Stromal cell of bone marrow (primary cell): ENCODE data around the gene CAVIN3.
A peak's percentile ranks its signal among the peaks of the same experiment; 100 is the strongest.
"Not testable (repeated sequence)": the region's sequence is repeated elsewhere in the genome, so short reads cannot be mapped to it uniquely, and the experiment has no call there.

Experiments used
- DNase-seq: peaks from one replicate; pipeline ENCODE4 v3.0.0-alpha.2; 2012; ENCODE audit warnings: low read depth

CAVIN3 gene

DNA sequence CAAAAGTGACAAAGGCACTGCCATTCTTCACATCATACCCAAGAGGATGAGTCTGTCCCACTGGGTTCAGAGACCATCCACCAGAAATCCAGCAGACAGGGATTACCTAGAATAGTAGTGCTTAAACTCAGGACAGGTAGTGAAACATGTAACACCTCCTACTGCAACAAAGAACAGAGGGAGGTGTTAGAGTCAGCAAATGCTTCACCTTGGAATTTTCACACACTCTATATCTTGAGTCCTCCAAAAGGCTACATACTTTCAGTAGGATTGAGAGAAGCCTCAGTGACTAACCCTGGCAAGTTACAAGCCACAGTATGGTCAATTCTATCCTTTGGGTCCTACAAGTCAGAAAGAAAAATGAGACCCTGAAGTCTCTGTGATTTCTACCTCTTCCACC, 6.0 kb upstream of the CAVIN3 start:
- no peak for DNase-seq

- no peak for DNase-seq
Measured at GRCh38 chr11:6323291-6323905, 3.1 kb upstream of the CAVIN3 start.

GRCh38 chr11:6321961-6322362, 1.7 kb upstream of the CAVIN3 start:
- DNase-seq: peak; percentile 65

- peak; percentile 17 for DNase-seq
Measured at GRCh38 chr11:6321356-6321755, 1.1 kb upstream of the CAVIN3 start.

- DNase-seq: peak; percentile 93
Measured at GRCh38 chr11:6319704-6320410, 444 bp downstream of the CAVIN3 start.

DNA sequence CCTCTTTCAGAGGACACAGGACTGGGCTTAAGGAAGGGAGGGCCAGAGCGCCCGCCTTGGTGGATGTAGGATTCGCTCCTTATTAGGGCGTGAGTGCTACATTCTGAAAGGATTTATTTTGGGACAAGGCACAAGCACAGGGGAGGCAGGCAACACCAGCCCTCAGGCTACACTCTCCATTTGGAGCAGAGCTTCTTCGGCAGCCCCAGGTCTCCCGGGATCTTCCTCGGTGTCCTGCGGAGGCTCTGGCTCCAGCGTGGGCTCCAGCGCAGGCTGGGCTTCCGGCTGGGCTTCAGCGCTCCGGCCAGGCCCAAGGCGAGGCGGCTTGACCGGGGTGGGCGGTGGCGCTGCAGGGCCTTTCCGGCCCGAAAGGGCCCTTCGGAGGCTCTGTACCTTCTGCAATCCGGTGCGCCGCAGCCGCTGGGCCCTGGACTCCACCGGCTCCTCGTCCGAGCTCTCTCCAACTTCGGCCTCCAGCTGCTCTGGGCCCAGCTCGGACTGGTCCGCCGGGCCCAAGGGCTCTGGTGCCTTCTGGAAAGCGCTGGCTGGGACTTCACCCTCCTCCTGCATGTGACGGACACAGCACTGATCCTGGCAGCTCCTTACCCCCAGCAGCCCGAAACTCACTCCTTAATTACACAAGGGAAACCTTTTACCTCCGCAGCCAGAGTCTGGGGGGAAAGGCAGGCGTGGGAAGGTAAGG, 1.1 kb downstream of the CAVIN3 start:
- DNase-seq: no peak

- no peak for DNase-seq
Measured at GRCh38 chr11:6318204-6318603, 2.1 kb downstream of the CAVIN3 start.

GRCh38 chr11:6315811-6316425, 4.4 kb downstream of the CAVIN3 start:
- DNase-seq: peak; percentile 54

DNA sequence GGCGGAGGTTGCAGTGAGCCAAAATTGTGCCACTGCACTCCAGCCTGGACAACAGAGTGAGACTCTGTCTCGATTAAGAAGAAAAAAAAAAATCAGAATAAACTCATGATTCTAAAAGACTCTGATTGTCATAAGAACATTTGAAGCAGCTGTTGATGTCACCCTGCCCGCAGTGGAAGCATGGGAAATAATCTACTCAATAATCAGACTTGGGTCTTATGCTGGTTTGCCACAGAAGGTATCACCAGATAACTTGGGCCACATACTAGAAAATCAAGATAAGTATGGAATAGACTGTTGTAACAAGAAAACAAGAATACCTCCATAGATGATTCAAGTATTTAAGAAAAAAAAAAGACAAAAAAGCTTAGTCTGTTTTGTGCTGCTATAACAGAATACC, 8.2 kb downstream of the CAVIN3 start:
- no peak for DNase-seq

- DNase-seq: no peak
Measured at GRCh38 chr11:6307876-6308275, 12.4 kb downstream of the CAVIN3 start.

- DNase-seq: no peak
Measured at GRCh38 chr11:6305297-6305696, 15.0 kb downstream of the CAVIN3 start.

DNA sequence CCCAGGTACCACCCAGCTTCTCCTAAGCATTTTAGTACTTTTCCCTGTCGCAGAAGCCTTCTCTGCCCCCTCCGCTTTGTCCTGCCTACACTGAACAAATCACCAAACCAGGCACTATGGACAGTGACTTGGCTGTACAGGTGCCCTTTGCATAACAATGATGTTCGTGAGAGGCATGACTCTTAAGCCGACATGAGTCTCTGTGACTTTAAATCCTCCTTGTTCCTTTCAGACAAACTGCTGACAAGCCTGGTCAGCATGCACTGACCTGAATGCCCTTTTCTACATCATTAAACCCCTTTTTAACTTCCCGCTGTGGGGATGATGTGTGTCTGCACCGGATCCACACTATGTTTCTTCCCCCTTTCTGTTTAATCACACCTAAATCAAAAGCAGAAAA, 16.6 kb downstream of the CAVIN3 start:
- no peak for DNase-seq

DNA sequence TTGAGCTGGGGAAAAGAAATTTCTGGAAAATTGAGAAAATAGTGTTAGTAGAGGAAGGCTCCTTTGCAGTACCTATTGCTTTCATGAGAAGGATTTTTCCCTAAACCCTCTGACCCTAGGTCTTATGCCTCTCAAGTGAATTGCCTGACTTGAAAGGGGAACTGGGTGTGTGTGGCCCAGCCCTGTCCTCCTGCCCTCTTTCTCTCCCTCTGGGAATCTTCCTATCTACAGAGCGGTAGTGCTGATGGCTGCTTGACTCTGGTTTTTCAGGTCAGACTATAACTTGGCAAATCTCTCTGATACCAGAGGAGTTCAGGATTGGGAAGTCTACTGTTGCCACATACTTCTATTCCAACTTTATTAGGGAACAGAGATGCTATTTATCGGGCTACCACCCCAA, 19.2 kb downstream of the CAVIN3 start:
- no peak for DNase-seq

- no peak for DNase-seq
Measured at GRCh38 chr11:6300325-6300724, 20.0 kb downstream of the CAVIN3 start.

DNA sequence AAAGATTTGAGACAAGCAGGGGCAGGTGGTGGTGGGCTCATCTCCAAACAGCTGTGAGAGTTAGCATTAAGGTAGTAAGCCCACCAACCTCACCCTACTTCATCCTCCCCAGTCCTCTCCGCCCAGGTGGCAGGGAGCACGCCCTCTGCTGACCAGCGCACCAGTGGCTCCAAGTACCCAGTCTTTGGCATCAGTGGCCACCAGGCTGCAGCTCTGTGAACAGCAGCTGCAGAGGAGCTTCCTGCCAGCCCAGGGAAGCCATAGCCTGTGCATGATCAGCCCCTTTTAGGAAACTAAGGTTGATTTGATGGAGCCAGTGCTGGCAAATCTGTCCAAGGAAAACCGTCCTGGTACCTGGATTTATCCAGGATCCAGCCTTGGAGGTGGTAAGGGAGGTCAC, 21.7 kb downstream of the CAVIN3 start:
- DNase-seq: peak; percentile 12

DNA sequence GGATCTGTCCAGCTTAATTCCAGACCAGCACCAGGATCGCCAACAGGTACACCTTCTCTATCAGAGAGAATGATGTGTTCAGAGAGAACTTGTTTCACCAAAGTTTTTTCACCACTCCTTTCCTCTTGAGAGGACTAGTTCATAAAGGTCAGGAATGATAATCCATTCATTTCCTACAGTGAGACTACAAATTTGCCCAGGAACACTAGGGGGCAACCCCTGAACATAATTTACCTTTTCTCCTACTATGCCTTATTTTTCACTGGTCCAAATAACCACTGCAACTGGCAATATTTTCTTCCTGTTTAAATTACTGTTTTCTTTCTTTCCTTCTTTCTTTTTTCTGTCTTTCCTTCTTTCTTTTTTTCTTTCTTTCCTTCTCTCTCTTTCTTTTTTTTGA, 22.5 kb downstream of the CAVIN3 start:
- DNase-seq: no peak

DNA sequence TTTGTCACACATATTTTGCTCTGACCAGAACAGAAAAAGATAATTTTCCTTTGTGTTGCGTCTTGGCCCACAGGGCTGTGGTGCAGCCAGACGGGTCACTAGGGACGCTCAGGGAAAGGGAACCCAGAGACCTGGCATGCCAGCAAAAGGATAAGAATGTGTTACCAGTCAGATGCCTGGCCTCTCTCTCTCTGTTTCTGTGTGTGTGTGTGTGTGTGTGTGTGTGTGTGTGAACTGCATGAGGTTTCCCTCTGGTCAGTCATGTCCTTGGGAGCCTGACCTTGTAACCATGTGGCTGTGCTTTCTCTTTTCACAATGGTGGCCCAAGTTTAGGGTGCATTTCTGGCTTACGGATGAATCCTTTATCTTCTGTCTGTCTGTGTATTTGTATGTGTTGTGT, 35.3 kb downstream of the CAVIN3 start:
- DNase-seq: no peak

DNA sequence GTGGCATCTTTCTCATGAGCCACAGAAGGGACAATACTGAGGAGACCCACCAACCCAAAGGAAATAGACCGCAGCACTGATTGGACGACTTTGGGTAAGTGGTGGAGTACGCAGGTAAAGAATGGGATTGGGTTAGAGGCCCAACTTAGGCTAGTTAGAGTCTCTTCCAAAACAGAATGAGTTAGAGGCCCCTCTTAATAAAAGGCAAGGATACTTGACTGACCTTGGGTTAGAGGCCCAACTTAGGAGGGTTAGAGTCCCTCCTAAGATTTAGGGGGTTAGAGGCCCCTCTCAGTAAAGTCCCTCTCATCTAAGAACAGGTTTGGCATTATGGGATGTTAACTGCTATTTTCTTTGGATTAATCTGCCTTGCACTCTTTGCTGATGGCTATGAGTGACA, 36.1 kb downstream of the CAVIN3 start:
- no peak for DNase-seq

- DNase-seq: no peak
Measured at GRCh38 chr11:6283453-6284023, 36.8 kb downstream of the CAVIN3 start.

- DNase-seq: not testable (repeated sequence)
Measured at GRCh38 chr11:6280809-6281208, 39.5 kb downstream of the CAVIN3 start.

GRCh38 chr11:6273188-6273587, 47.1 kb downstream of the CAVIN3 start:
- no peak for DNase-seq

DNA sequence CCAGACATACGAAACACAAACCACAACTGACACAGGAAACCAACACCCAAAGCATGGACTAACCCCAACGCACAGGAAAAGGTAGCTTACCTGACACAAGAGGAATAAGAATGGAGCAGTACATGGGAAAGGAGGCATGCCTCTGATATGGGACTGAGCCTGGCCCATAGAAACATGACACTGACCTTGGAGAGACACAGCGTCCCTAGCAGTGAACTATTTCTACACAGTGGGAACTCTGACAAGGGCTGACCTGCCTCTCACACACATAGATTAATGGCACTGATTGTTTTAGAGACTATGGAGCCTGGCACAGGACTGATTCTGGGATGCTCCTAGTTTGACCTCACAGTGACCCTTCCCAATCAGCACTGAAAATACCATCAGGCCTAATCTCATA, 48.7 kb downstream of the CAVIN3 start:
- DNase-seq: no peak
